ENCODE data around the gene ELOB. TPM values are rescaled to one million over a fixed set of nuclear protein-coding genes. Genes with fewer than 3 reads are reported as not detected.

Gene ELOB
- total and polyA plus RNA-seq, 2 donors (not counting 1 experiment from before 2014, with no cell fraction given): 124 to 436 TPM

DNA sequence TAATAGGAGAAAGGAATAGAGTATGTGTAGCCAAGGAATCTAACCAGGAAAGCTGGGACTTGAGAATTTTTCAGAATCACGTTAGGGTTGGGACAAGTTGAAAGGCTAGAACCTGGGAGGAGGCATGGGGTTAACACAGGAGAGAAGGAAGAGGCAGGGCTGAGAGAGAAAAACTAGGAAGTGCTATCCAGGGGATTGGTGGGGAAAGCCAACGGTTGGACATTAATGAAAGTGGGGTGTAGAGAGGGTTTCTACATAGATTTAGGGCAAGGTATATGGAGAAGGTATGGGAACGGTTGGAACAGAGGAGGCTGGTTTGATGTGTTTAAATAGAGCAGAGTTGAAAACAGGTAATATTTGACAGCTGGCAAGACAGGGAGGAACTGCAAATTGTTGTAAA lies 21.9 kb downstream of the ELOB start:
- H2AFZ ChIP-seq (ENCODE audit: low read length): no peak overlapping the region
- H3K9me3 ChIP-seq (ENCODE audit: control insufficient read depth, insufficient read depth, low read depth, low read length): no peaks in the 10 kb centered on the region
- no peaks in the 10 kb centered on the region for H3K27me3 ChIP-seq (ENCODE audit: control insufficient read depth, insufficient read depth, low read length)
- no peak for DNase-seq (ENCODE audit: low read depth in 2 of 2)
- peak overlapping the region; percentile 94 for H3K4me2 ChIP-seq (ENCODE audit: extremely low read depth, insufficient read depth, low read length)
- TF ChIP-seq, protein P1, sequence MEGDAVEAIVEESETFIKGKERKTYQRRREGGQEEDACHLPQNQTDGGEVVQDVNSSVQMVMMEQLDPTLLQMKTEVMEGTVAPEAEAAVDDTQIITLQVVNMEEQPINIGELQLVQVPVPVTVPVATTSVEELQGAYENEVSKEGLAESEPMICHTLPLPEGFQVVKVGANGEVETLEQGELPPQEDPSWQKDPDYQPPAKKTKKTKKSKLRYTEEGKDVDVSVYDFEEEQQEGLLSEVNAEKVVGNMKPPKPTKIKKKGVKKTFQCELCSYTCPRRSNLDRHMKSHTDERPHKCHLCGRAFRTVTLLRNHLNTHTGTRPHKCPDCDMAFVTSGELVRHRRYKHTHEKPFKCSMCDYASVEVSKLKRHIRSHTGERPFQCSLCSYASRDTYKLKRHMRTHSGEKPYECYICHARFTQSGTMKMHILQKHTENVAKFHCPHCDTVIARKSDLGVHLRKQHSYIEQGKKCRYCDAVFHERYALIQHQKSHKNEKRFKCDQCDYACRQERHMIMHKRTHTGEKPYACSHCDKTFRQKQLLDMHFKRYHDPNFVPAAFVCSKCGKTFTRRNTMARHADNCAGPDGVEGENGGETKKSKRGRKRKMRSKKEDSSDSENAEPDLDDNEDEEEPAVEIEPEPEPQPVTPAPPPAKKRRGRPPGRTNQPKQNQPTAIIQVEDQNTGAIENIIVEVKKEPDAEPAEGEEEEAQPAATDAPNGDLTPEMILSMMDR (conservative IDR thresholded peaks at IDR 0.05 in 1 of 2, IDR thresholded peaks at IDR 0.05 in 1 of 2; ENCODE audit: low read depth in 1 of 2, low read length in 2 of 2): no peak
- TF ChIP-seq EZH2 (IDR thresholded peaks at IDR 0.05; ENCODE audit: low read length, missing control alignments): no peak
- H3K27ac ChIP-seq (ENCODE audit: insufficient read depth, low read length): no peak overlapping the region
- peaks cover 10% of the 10 kb centered on the region for H4K20me1 ChIP-seq (ENCODE audit: control insufficient read depth, extremely low read depth, insufficient read depth, low read length)
- H3K4me1 ChIP-seq (ENCODE audit: control insufficient read depth, extremely low read depth, insufficient read depth, low read length): no peaks in the 10 kb centered on the region
- H3K36me3 ChIP-seq (ENCODE audit: control insufficient read depth, insufficient read depth, low read length): peaks cover 21% of the 10 kb centered on the region
- peaks cover 71% of the 10 kb centered on the region for H3K79me2 ChIP-seq (ENCODE audit: control insufficient read depth, insufficient read depth, low read length)
- peak overlapping the region; percentile 3 to 91 (median 83) for H3K4me3 ChIP-seq (replicated peaks in 1 of 4; ENCODE audit: control extremely low read depth in 1 of 4, insufficient read depth in 1 of 4, low read depth in 3 of 4, low read length in 4 of 4)
- no peak overlapping the region for H3K9ac ChIP-seq (ENCODE audit: insufficient read depth, low read length)

DNA sequence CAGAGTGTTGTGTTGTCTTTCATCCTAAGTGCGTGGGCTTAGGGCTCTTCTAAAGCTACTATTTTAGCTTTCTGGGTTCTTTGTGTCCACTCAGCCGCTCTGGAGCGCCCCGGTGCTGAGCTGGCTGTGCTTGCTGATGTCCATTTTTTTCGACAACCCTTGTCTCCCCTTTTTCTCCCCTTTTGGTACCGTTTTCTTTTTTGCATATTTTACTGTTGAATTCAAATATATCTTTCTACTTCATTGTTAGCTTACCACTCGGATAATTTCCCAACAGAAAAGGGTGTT lies 23.4 kb downstream of the ELOB start:
- TF ChIP-seq EZH2 (IDR thresholded peaks at IDR 0.05; ENCODE audit: low read length, missing control alignments): no peak
- TF ChIP-seq, protein P1 (conservative IDR thresholded peaks at IDR 0.05 in 1 of 2, IDR thresholded peaks at IDR 0.05 in 1 of 2; ENCODE audit: low read depth in 1 of 2, low read length in 2 of 2): no peak
- no peak overlapping the region for H2AFZ ChIP-seq (ENCODE audit: low read length)

DNA sequence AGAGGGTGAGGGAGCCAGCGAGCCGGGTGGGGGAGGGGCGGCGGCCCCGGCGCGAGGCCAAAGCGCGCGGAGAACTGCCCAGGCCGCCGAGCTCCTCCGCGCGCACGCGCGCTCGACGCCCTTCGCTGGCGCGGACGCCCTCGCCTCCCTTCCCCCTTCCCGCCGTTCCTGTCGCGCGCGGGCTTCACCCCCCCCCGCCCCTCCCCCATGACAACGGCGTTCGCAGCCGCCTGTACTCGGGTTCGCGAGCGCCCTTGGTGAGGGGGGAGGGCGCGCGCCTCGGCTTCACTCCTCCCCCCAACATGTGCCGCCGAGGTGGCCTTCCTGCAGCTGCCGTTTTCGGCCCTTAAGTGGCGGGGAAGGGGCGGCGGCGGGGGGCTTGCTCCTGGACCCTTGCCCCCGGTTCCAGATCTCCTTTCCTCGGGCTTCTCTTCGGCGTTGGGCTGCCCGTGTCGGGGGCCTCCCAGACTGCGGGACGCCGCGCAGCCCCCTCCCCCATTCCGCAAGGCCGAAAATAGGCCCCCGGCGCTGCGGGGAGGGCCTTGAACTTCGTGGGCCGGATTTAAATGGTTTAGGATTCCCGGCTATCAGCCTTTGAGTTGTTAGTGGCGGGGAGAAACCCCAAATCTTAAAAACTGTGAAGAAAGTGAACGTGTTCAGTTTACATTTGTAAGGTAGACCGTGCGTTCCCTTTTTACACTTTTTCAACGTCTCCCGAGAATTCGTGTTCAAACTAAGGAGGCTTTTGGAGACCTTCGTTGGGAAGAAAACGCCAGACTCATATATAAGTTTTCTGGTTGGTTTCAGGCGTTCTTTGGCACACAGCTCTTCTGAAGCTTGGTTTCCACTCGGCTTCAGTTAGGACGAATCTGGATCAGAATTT lies 24.0 kb downstream of the ELOB start:
- H3K36me3 ChIP-seq (ENCODE audit: control insufficient read depth, insufficient read depth, low read length): peaks cover 7% of the 10 kb centered on the region
- no peak for TF ChIP-seq EZH2 (IDR thresholded peaks at IDR 0.05; ENCODE audit: low read length, missing control alignments)
- TF ChIP-seq, protein P1 (conservative IDR thresholded peaks at IDR 0.05 in 1 of 2, IDR thresholded peaks at IDR 0.05 in 1 of 2; ENCODE audit: low read depth in 1 of 2, low read length in 2 of 2): no peak
- H3K27me3 ChIP-seq (ENCODE audit: control insufficient read depth, insufficient read depth, low read length): no peaks in the 10 kb centered on the region
- H3K9ac ChIP-seq (ENCODE audit: insufficient read depth, low read length): peak overlapping the region; percentile 98
- no peaks in the 10 kb centered on the region for H3K4me1 ChIP-seq (ENCODE audit: control insufficient read depth, extremely low read depth, insufficient read depth, low read length)
- H3K79me2 ChIP-seq (ENCODE audit: control insufficient read depth, insufficient read depth, low read length): peaks cover 52% of the 10 kb centered on the region
- H3K27ac ChIP-seq (ENCODE audit: insufficient read depth, low read length): peak overlapping the region; percentile 100
- H4K20me1 ChIP-seq (ENCODE audit: control insufficient read depth, extremely low read depth, insufficient read depth, low read length): peaks cover 10% of the 10 kb centered on the region
- H3K9me3 ChIP-seq (ENCODE audit: control insufficient read depth, insufficient read depth, low read depth, low read length): no peaks in the 10 kb centered on the region
- no peak overlapping the region for H2AFZ ChIP-seq (ENCODE audit: low read length)
- peak overlapping the region; percentile 80 to 91 (median 86) for H3K4me3 ChIP-seq (replicated peaks in 1 of 4; ENCODE audit: control extremely low read depth in 1 of 4, insufficient read depth in 1 of 4, low read depth in 3 of 4, low read length in 4 of 4)
- DNase-seq (ENCODE audit: low read depth in 2 of 2): peak; percentile 66 to 85
- peak overlapping the region; percentile 94 for H3K4me2 ChIP-seq (ENCODE audit: extremely low read depth, insufficient read depth, low read length)

More for the DNA sequence above, 23.4 kb downstream of the ELOB start:
- peak in 1 of 2 donors; percentile 25 for DNase-seq (ENCODE audit: low read depth in 2 of 2)
- Histone ChIP-seq H3K79me2 (ENCODE audit: control insufficient read depth, insufficient read depth, low read length) (peaks cover 57% of the 10 kb centered on the region), H3K4me3 (replicated peaks in 1 of 4; ENCODE audit: control extremely low read depth in 1 of 4, insufficient read depth in 1 of 4, low read depth in 3 of 4, low read length in 4 of 4) (peak overlapping the region; percentile 80 to 91 (median 86)), H3K9me3 (ENCODE audit: control insufficient read depth, insufficient read depth, low read depth, low read length) (no peaks in the 10 kb centered on the region), H3K27me3 (ENCODE audit: control insufficient read depth, insufficient read depth, low read length) (no peaks in the 10 kb centered on the region), H3K36me3 (ENCODE audit: control insufficient read depth, insufficient read depth, low read length) (peaks cover 11% of the 10 kb centered on the region), H4K20me1 (ENCODE audit: control insufficient read depth, extremely low read depth, insufficient read depth, low read length) (peaks cover 10% of the 10 kb centered on the region), H3K9ac (ENCODE audit: insufficient read depth, low read length) (peak overlapping the region; percentile 98), H3K27ac (ENCODE audit: insufficient read depth, low read length) (peak overlapping the region; percentile 100), H3K4me1 (ENCODE audit: control insufficient read depth, extremely low read depth, insufficient read depth, low read length) (no peaks in the 10 kb centered on the region), H3K4me2 (ENCODE audit: extremely low read depth, insufficient read depth, low read length) (peak overlapping the region; percentile 94)

All from fibroblast of lung (primary cell).